Stimulated activated CD8-positive, alpha-beta memory T cell treated with anti-CD3 and anti-CD28 coated beads, Interleukin-15, amount 100 ng/mL, for 48 hours (primary cell): ENCODE results near the gene ITPR1.

Experiments
- DNase-seq, 2 donors: peaks; one replicate each; pipeline ENCODE4 v3.0.0-alpha.2; 2020; ENCODE audit warnings: low read depth in 2 of 2

Gene ITPR1

GRCh38 chr3:4807381-4808280, 314.5 kb downstream of the ITPR1 start:
- DNase-seq: no peak

GRCh38 chr3:4808637-4809036, 315.5 kb downstream of the ITPR1 start:
- DNase-seq: no peak

- DNase-seq: no peak
These were observed 316.8 kb downstream of the ITPR1 start for GRCh38 chr3:4809922-4810321.

GRCh38 chr3:4812591-4812990, 319.4 kb downstream of the ITPR1 start:
- no peak for DNase-seq

- no peak for DNase-seq
These were observed 320.8 kb downstream of the ITPR1 start for GRCh38 chr3:4813909-4814304.

- DNase-seq: no peak
These were observed 321.3 kb downstream of the ITPR1 start for GRCh38 chr3:4814305-4814903.

- DNase-seq: no peak
These were observed 321.9 kb downstream of the ITPR1 start for GRCh38 chr3:4814904-4815574.

- no peak for DNase-seq
These were observed 323.2 kb downstream of the ITPR1 start for GRCh38 chr3:4816306-4816705.

- DNase-seq: no peak
These were observed 323.6 kb downstream of the ITPR1 start for GRCh38 chr3:4816718-4817117.

GRCh38 chr3:4817128-4817527, 324.0 kb downstream of the ITPR1 start:
- DNase-seq: no peak

- DNase-seq: no peak
These were observed 325.0 kb downstream of the ITPR1 start for GRCh38 chr3:4818164-4818563.

GRCh38 chr3:4818986-4819693, 326.0 kb downstream of the ITPR1 start:
- DNase-seq: no peak

GRCh38 chr3:4819746-4820145, 326.6 kb downstream of the ITPR1 start:
- DNase-seq: no peak

- peak; percentile 77 to 79 for DNase-seq
These were observed 327.4 kb downstream of the ITPR1 start for GRCh38 chr3:4820296-4821121.

GRCh38 chr3:4821338-4821737, 328.2 kb downstream of the ITPR1 start:
- DNase-seq: no peak

GRCh38 chr3:4821975-4822374, 328.8 kb downstream of the ITPR1 start:
- peak; percentile 80 to 81 for DNase-seq

GRCh38 chr3:4822568-4822967, 329.4 kb downstream of the ITPR1 start:
- DNase-seq: no peak

GRCh38 chr3:4823385-4823784, 330.2 kb downstream of the ITPR1 start:
- DNase-seq: no peak

GRCh38 chr3:4823986-4824925, 331.1 kb downstream of the ITPR1 start:
- DNase-seq: no peak

- no peak for DNase-seq
These were observed 331.8 kb downstream of the ITPR1 start for GRCh38 chr3:4824926-4825325.
